GM20431 (cell line): ENCODE results near the gene ERC2.

Experiments used
- in situ Hi-C: fragments of 300-500 bp; cut with MseI, MboI; formaldehyde crosslinking; loops from one replicate; pipeline ENCODE4 v1.15.0; 2020; ENCODE audit warnings: low sequenced_read_pairs; ENCODE audit not compliant: unreplicated experiment

The ERC2 gene

GRCh38 chr3:56321383-56321782, 146.9 kb downstream of the ERC2 start:
- in situ Hi-C loops = no loop called here

GRCh38 chr3:56320883-56321282, 147.4 kb downstream of the ERC2 start:
- in situ Hi-C loops = no loop called here

GRCh38 chr3:56318891-56319290, 149.4 kb downstream of the ERC2 start:
- in situ Hi-C loops = no loop called here

- in situ Hi-C loops = no loop called here
These were observed 151.3 kb downstream of the ERC2 start for GRCh38 chr3:56316944-56317343.

- in situ Hi-C loops = no loop called here
These were observed 153.4 kb downstream of the ERC2 start for GRCh38 chr3:56314842-56315241.

GRCh38 chr3:56309465-56309864, 158.8 kb downstream of the ERC2 start:
- in situ Hi-C loops = no loop called here

GRCh38 chr3:56308471-56308870, 159.8 kb downstream of the ERC2 start:
- in situ Hi-C loops = no loop called here

- in situ Hi-C loops = no loop called here
These were observed 164.2 kb downstream of the ERC2 start for GRCh38 chr3:56304069-56304468.

GRCh38 chr3:56303487-56303886, 164.8 kb downstream of the ERC2 start:
- in situ Hi-C loops = no loop called here

- in situ Hi-C loops = no loop called here
These were observed 165.8 kb downstream of the ERC2 start for GRCh38 chr3:56302417-56302816.

- in situ Hi-C loops = no loop called here
These were observed 170.9 kb downstream of the ERC2 start for GRCh38 chr3:56297281-56297840.

- in situ Hi-C loops = no loop called here
These were observed 171.9 kb downstream of the ERC2 start for GRCh38 chr3:56296361-56296760.

- in situ Hi-C loops = no loop called here
These were observed 173.1 kb downstream of the ERC2 start for GRCh38 chr3:56295161-56295560.

- in situ Hi-C loops = no loop called here
These were observed 174.0 kb downstream of the ERC2 start for GRCh38 chr3:56294286-56294685.

GRCh38 chr3:56291953-56292352, 176.3 kb downstream of the ERC2 start:
- in situ Hi-C loops = no loop called here

- in situ Hi-C loops = no loop called here
These were observed 177.0 kb downstream of the ERC2 start for GRCh38 chr3:56291244-56291680.

GRCh38 chr3:56290374-56290773, 177.9 kb downstream of the ERC2 start:
- in situ Hi-C loops = no loop called here

- in situ Hi-C loops = no loop called here
These were observed 180.0 kb downstream of the ERC2 start for GRCh38 chr3:56288258-56288657.

GRCh38 chr3:56282341-56282740, 185.9 kb downstream of the ERC2 start:
- in situ Hi-C loops = no loop called here

- in situ Hi-C loops = no loop called here
These were observed 191.0 kb downstream of the ERC2 start for GRCh38 chr3:56277236-56277635.

GRCh38 chr3:56275120-56275519, 193.1 kb downstream of the ERC2 start:
- in situ Hi-C loops = no loop called here

- in situ Hi-C loops = loop anchor here (25.0 kb wide), 1 partner anchor 1408 kb away; no protein-coding TSS in a partner anchor
These were observed 198.3 kb downstream of the ERC2 start for GRCh38 chr3:56269755-56270535.
